Panc1 (cell line): ENCODE data around the gene AMMECR1L.
"Not testable (repeated sequence)": the region's sequence is repeated elsewhere in the genome, so short reads cannot be mapped to it uniquely, and the experiment has no call there.

Source experiments
- CTCF ChIP-seq: fragments of 450-650 bp; IDR thresholded peaks from 2 replicates; pipeline ENCODE4 v1.5.1; 2017; ENCODE audit warnings: mild to moderate bottlenecking
- POLR2AphosphoS5 ChIP-seq: IDR thresholded peaks from 2 replicates; pipeline ENCODE4 v1.6.1; 2012; ENCODE audit warnings: mild to moderate bottlenecking, low read depth, low read length, moderate library complexity
- REST ChIP-seq, 2 experiments: IDR thresholded peaks; 2 replicates each; pipeline ENCODE4 v1.6.1; 2011 to 2012; ENCODE audit warnings: low read depth in 2 of 2, control low read depth in 1 of 2, low read length in 1 of 2, mild to moderate bottlenecking in 1 of 2, moderate library complexity in 1 of 2; ENCODE audit not compliant: insufficient read depth in 1 of 2

- not testable (repeated sequence) for TF ChIP-seq REST (IDR thresholded peaks at IDR 0.05; ENCODE audit: insufficient read depth in 1 of 2, low read depth in 2 of 2, low read length in 1 of 2); POLR2AphosphoS5; CTCF
Observed at GRCh38 chr2:127907733-127908400, 22.1 kb upstream of the AMMECR1L start.
